ENCODE data around the gene COL24A1.

COL24A1 gene

DNA sequence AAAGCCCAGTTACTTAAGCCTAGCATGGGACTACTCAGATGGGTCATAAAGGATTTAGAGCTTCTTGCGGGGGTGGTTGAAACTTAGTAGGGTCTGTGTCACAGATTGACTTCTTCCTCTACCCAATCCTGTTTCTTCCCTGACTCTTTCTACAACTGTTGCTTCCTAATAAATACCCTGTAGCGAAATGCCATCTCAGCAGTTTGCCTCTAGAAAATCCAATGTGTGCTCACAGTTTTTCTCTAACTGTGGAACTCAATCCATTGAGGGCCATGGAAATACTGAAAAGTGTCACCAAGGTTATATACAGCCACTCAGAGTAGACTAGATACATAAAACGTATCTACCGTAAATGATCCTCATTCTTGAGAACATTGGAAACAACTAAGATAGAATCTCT lies 217.7 kb downstream of the COL24A1 start:
- DNase-seq (ENCODE audit: low spot score): no peak
- ChIA-PET CTCF (interaction anchor here (0.6 kb wide), 1 partner anchor 31 kb away, joined by 6 read pairs; no protein-coding TSS in a partner anchor), POLR2A (ENCODE audit: low non-redundant PET) (no interaction called here)
- TF ChIP-seq, protein P1, sequence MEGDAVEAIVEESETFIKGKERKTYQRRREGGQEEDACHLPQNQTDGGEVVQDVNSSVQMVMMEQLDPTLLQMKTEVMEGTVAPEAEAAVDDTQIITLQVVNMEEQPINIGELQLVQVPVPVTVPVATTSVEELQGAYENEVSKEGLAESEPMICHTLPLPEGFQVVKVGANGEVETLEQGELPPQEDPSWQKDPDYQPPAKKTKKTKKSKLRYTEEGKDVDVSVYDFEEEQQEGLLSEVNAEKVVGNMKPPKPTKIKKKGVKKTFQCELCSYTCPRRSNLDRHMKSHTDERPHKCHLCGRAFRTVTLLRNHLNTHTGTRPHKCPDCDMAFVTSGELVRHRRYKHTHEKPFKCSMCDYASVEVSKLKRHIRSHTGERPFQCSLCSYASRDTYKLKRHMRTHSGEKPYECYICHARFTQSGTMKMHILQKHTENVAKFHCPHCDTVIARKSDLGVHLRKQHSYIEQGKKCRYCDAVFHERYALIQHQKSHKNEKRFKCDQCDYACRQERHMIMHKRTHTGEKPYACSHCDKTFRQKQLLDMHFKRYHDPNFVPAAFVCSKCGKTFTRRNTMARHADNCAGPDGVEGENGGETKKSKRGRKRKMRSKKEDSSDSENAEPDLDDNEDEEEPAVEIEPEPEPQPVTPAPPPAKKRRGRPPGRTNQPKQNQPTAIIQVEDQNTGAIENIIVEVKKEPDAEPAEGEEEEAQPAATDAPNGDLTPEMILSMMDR (conservative IDR thresholded peaks at IDR 0.05; ENCODE audit: low read depth): no peak
- no peak overlapping the region for H3K27ac ChIP-seq

DNA sequence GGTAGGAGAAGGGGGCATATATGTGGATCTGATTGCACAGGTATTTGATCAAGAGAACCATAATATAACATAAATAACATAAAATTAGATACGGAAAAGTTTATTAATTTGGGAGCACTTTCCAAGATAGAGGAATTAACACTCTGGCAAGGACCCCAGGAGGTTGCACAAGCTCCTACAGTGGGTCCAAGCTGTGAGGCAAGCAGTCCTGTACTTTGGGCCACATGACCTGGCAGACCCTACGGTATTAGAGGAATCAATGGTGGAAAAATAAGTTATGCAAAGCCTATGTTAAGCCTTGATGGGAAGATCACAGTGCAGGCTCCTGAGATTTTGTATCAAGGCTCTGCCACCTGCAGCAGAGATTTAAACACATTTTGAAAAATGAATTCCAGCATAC lies 220.1 kb downstream of the COL24A1 start:
- POLR2A ChIA-PET (ENCODE audit: low non-redundant PET): no interaction called here
- no peak overlapping the region for H3K27ac ChIP-seq
- TF ChIP-seq, protein P1 (conservative IDR thresholded peaks at IDR 0.05; ENCODE audit: low read depth): no peak
- DNase-seq (ENCODE audit: low spot score): no peak
- CTCF ChIA-PET: no interaction called here

DNA sequence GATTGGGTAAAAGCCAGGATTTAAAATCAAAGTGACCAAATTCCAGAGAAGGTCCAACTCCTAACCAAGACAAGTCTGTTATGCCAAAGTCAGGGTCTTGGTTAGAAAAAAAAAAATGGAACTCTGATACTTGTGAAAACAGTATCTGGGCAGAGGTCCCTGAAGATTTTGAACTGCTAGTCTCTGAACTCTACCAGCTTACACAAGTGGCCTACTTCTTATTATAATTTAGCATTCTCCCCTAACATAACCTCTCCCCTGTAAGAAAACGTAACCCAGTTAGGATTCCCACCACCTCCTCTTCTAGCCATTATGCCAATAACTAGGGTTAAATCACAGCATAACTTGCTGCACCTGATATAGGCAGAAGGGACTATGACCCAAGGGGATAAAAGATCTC lies 220.5 kb downstream of the COL24A1 start:
- H3K27ac ChIP-seq: no peak overlapping the region
- DNase-seq (ENCODE audit: low spot score): no peak
- POLR2A ChIA-PET (ENCODE audit: low non-redundant PET): no interaction called here
- TF ChIP-seq, protein P1 (conservative IDR thresholded peaks at IDR 0.05; ENCODE audit: low read depth): no peak
- CTCF ChIA-PET: no interaction called here

DNA sequence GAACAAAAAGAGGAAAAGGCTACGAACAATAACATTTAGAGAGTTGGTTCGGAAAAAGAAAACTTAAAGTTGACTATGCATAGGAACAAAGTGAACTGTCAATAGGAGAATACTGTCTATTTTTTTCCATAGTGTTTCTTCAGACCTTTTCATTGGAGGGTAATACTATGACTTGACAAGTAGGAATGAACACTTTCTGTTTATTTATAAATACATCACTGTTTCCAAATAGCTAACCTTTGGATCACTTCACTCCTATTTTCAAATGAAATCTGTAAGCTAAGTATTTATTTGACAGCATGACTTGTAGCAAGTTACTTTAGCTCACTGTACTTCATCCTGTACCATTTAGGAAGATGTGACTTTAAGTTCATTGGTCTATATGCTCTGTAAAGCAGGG lies 221.3 kb downstream of the COL24A1 start:
- no peak overlapping the region for H3K27ac ChIP-seq
- ChIA-PET CTCF (interaction anchor here (0.7 kb wide), 1 partner anchor 26 kb away, joined by 3 read pairs; no protein-coding TSS in a partner anchor), POLR2A (ENCODE audit: low non-redundant PET) (no interaction called here)
- no peak for DNase-seq (ENCODE audit: low spot score)
- TF ChIP-seq, protein P1 (conservative IDR thresholded peaks at IDR 0.05; ENCODE audit: low read depth): no peak

DNA sequence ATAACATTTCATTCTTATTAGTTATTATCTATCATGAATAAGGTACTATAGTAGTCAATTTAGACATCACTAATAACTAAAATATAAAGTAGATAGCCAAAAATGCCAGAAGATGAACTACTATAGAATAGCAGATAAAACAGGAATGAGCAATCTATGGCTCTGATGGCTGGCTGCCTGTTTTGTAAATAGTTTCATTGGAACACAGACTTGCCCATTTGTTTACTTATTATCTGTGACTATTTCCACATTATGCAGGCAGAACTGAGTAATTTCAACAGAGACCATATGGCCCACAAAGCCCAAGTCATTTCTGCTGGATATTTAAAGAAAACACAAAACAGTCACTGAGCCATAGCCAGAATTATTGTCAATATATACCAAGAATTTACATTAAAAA lies 222.1 kb downstream of the COL24A1 start:
- POLR2A ChIA-PET (ENCODE audit: low non-redundant PET): no interaction called here
- CTCF ChIA-PET: interaction anchor here (0.5 kb wide), 1 partner anchor 85 kb away, joined by 3 read pairs; no protein-coding TSS in a partner anchor
- TF ChIP-seq, protein P1 (conservative IDR thresholded peaks at IDR 0.05; ENCODE audit: low read depth): no peak
- DNase-seq (ENCODE audit: low spot score): no peak
- H3K27ac ChIP-seq: no peak overlapping the region

DNA sequence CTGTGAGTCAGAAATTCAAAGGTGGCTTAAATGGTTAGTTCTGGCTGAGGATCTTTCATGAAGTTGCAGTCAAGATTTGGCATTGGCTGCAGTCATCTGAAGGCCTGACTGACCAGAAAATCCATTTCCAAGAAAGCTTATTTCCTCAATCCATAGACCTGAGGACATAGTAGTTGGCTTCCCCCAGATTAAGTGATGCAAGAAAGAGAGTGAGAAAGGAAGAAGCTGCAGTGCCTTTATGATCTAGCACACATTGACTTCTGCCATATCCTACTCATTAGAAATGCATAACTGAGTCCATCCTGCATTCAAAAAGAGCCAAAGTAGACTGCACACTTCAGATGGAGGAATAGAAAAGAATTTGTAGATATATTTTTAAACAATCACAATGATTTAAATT lies 222.6 kb downstream of the COL24A1 start:
- ChIA-PET CTCF (interaction anchor here (0.5 kb wide), 1 partner anchor 86 kb away, joined by 3 read pairs; no protein-coding TSS in a partner anchor), POLR2A (ENCODE audit: low non-redundant PET) (no interaction called here)
- no peak overlapping the region for H3K27ac ChIP-seq
- no peak for DNase-seq (ENCODE audit: low spot score)
- TF ChIP-seq, protein P1 (conservative IDR thresholded peaks at IDR 0.05; ENCODE audit: low read depth): no peak
